A673 (cell line): ENCODE results near the gene ACIN1. TPM values are rescaled to one million over a fixed set of nuclear protein-coding genes. Genes with fewer than 3 reads are reported as not detected.
A peak's percentile ranks its signal among the peaks of the same experiment; 100 is the strongest.

Experiments used
- BruUV-seq: library from RNA; stranded (reverse); fragments of 400-500 nt; replicated peaks from 2 replicates; lab custom pipeline; 2021; lab: Mats Ljungman, UMichigan
- CTCF ChIA-PET: fragments of 300-600 bp; sonication (Branson Sonifier 250); formaldehyde crosslinking; loops from one replicate; lab custom pipeline; 2022; ENCODE audit warnings: antibody characterized with exemption; lab: Charles Lee
- POLR2A ChIA-PET: fragments of 300-600 bp; sonication (Branson Sonifier 250); formaldehyde crosslinking; loops from one replicate; lab custom pipeline; 2022; ENCODE audit warnings: antibody characterized with exemption; ENCODE audit not compliant: low non-redundant PET; lab: Charles Lee
- DNase-seq: peaks from one replicate; pipeline ENCODE4 v3.0.0-alpha.2; 2015; ENCODE audit warnings: low spot score
- H3K27ac ChIP-seq: fragments of 200-600 bp; sonication (generic); 2 replicates; pipeline ENCODE4 v1.5.1; 2016; ENCODE audit warnings: mixed run types, low read depth, mild to moderate bottlenecking, mixed read lengths, antibody characterized with exemption, low read length; ENCODE audit not compliant: poor library complexity, severe bottlenecking
- H3K27me3 ChIP-seq: fragments of 200-600 bp; sonication (generic); replicated peaks from 2 replicates; pipeline ENCODE4 v1.6.1; 2017; ENCODE audit warnings: mixed run types, low read depth, mild to moderate bottlenecking, mixed read lengths, antibody characterized with exemption, low read length; ENCODE audit not compliant: insufficient read depth, poor library complexity
- H3K36me3 ChIP-seq: fragments of 200-600 bp; sonication (generic); 2 replicates; pipeline ENCODE4 v1.6.1; 2016; ENCODE audit warnings: mixed run types, mild to moderate bottlenecking, mixed read lengths, antibody characterized with exemption, low read length; ENCODE audit not compliant: insufficient read depth, poor library complexity, severe bottlenecking
- H3K4me1 ChIP-seq: fragments of 200-600 bp; sonication (generic); 2 replicates; pipeline ENCODE4 v1.6.1; 2017; ENCODE audit warnings: mixed run types, mild to moderate bottlenecking, mixed read lengths, antibody characterized with exemption, low read length; ENCODE audit not compliant: insufficient read depth, poor library complexity, severe bottlenecking
- H3K4me3 ChIP-seq: fragments of 200-600 bp; sonication (generic); 2 replicates; pipeline ENCODE4 v1.5.1; 2016; ENCODE audit warnings: low read depth, mixed run types, mild to moderate bottlenecking, mixed read lengths, low read length; ENCODE audit not compliant: poor library complexity, severe bottlenecking
- H3K9me3 ChIP-seq: fragments of 200-600 bp; sonication (generic); 2 replicates; pipeline ENCODE4 v1.6.1; 2016; ENCODE audit warnings: mixed run types, low read depth, mild to moderate bottlenecking, mixed read lengths, antibody characterized with exemption, low read length; ENCODE audit not compliant: poor library complexity, severe bottlenecking
- EZH2 ChIP-seq: fragments of 200-600 bp; sonication (generic); IDR thresholded peaks from 2 replicates; pipeline ENCODE4 v1.6.1; 2017; ENCODE audit warnings: borderline replicate concordance, low read depth, mild to moderate bottlenecking, mixed read lengths, antibody characterized with exemption, low read length; ENCODE audit not compliant: poor library complexity, severe bottlenecking
- intact Hi-C: fragments of 100-400 bp; cut with micrococcal nuclease; formaldehyde crosslinking; loops from one replicate; pipeline ENCODE4 v1.10.0; 2022; ENCODE audit not compliant: unreplicated experiment
- total RNA-seq: library from RNA; stranded (reverse); gene quantifications from 2 replicates; pipeline ENCODE4 v1.2.3, GENCODE V29; 2021
- TF ChIP-seq, protein P1 (sequence below): fragments of 300-800, 200-600 bp; sonication (generic); conservative IDR thresholded peaks from 2 replicates; pipeline ENCODE4 v1.5.1; 2017; ENCODE audit warnings: low read depth, mild to moderate bottlenecking, antibody characterized with exemption, low read length, moderate library complexity, mixed read lengths

ACIN1 gene
- total RNA-seq, 1 experiment from 2014 or later, result 339 TPM

DNA sequence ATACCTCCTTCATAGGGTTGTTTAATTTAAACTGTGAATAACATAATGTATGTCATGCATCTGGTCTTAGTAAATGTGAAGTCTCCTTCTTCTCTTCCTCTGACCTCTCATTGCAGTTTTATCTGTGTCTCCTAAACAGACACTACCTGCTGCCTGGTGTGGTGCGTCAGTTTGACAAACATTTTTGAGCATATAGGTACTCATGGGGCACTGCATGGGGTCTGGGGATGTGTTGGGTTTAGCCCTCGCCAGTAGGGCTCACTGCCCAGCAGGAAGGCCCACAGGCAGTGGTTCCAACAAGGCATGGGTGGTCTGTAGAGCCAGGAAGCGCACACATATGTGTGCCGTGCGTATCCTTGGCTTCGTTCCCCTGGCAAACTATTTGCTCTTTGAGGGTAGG, 27.1 kb upstream of the ACIN1 start:
- ChIA-PET CTCF (interaction anchor here (0.6 to 1.9 kb wide), 4 partner anchors 20 to 391 kb away, joined by 3 to 10 read pairs (median 6); no protein-coding TSS in a partner anchor), POLR2A (no interaction called here)
- Histone ChIP-seq H3K27ac (no peak overlapping the region), H3K4me3 (no peak overlapping the region), H3K27me3 (no peaks in the 10 kb centered on the region), H3K9me3 (no peaks in the 10 kb centered on the region), H3K36me3 (no peaks in the 10 kb centered on the region), H3K4me1 (peaks cover 29% of the 10 kb centered on the region)
- no TSS peak for BruUV-seq
- no peak for DNase-seq
- intact Hi-C loops, result loop anchor here (10.0 kb wide), 1 partner anchor 173 kb away; no protein-coding TSS in a partner anchor
- no peak for TF ChIP-seq EZH2
- TF ChIP-seq, protein P1, sequence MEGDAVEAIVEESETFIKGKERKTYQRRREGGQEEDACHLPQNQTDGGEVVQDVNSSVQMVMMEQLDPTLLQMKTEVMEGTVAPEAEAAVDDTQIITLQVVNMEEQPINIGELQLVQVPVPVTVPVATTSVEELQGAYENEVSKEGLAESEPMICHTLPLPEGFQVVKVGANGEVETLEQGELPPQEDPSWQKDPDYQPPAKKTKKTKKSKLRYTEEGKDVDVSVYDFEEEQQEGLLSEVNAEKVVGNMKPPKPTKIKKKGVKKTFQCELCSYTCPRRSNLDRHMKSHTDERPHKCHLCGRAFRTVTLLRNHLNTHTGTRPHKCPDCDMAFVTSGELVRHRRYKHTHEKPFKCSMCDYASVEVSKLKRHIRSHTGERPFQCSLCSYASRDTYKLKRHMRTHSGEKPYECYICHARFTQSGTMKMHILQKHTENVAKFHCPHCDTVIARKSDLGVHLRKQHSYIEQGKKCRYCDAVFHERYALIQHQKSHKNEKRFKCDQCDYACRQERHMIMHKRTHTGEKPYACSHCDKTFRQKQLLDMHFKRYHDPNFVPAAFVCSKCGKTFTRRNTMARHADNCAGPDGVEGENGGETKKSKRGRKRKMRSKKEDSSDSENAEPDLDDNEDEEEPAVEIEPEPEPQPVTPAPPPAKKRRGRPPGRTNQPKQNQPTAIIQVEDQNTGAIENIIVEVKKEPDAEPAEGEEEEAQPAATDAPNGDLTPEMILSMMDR, result no peak

DNA sequence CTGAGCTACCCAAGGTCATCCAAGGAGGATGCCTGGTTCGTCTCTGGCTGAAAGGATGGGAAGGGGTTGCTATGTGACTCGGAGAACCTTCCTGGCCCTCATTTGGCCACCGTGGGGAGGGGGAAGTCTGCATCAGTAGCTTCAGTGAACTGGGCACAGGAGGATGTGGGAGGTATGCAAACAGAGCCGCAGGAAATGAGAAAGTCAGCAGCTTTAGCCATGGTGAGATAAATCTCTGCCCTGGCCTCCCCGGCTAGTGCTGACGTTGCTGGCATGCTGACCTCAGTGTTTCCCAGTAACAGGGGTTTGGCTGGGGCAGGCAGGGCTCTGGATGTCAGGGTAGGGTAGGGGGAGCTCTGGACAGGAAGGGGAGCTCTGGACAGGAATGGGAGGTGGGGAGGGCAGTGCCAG, 26.4 kb upstream of the ACIN1 start:
- ChIA-PET POLR2A (no interaction called here), CTCF (interaction anchor here (0.6 to 1.9 kb wide), 12 partner anchors 9 to 390 kb away, joined by 3 to 90 read pairs (median 6); partner anchors contain the start of genes HOMEZ and SLC7A8)
- Histone ChIP-seq H3K4me1 (peaks cover 29% of the 10 kb centered on the region), H3K27me3 (no peaks in the 10 kb centered on the region), H3K4me3 (no peak overlapping the region), H3K27ac (no peak overlapping the region), H3K9me3 (no peaks in the 10 kb centered on the region), H3K36me3 (no peaks in the 10 kb centered on the region)
- no TSS peak for BruUV-seq
- no peak for DNase-seq
- intact Hi-C loops, result loop anchor here (10.0 kb wide), 1 partner anchor 173 kb away; no protein-coding TSS in a partner anchor
- TF ChIP-seq EZH2, result no peak
- TF ChIP-seq, protein P1, result no peak

GRCh38 chr14:23120541-23121251, 25.8 kb upstream of the ACIN1 start:
- Histone ChIP-seq H3K36me3 (no peaks in the 10 kb centered on the region), H3K27me3 (no peaks in the 10 kb centered on the region), H3K4me1 (peaks cover 29% of the 10 kb centered on the region), H3K27ac (no peak overlapping the region), H3K4me3 (no peak overlapping the region), H3K9me3 (no peaks in the 10 kb centered on the region)
- intact Hi-C loops, result loop anchor here (1.0 to 10.0 kb wide), 2 partner anchors 67 to 174 kb away; no protein-coding TSS in a partner anchor
- ChIA-PET POLR2A (no interaction called here), CTCF (interaction anchor here (0.5 to 1.9 kb wide), 32 partner anchors 9 to 729 kb away, joined by 3 to 90 read pairs (median 4); partner anchors contain the start of genes ACIN1, BCL2L2, C14orf119 and HOMEZ)
- no TSS peak for BruUV-seq
- TF ChIP-seq EZH2, result no peak
- TF ChIP-seq, protein P1, result peak; percentile 100
- peak; percentile 92 for DNase-seq
